Pulmonary artery endothelial cell (primary cell): ENCODE data around the gene SLC5A9. TPM values are rescaled to one million over a fixed set of nuclear protein-coding genes. Genes with fewer than 3 reads are reported as not detected.
"Not testable (repeated sequence)": the region's sequence is repeated elsewhere in the genome, so short reads cannot be mapped to it uniquely, and the experiment has no call there.

Source experiments
- DNase-seq: peaks from one replicate; pipeline ENCODE4 v3.0.0-alpha.2; 2011; ENCODE audit warnings: low read depth, low spot score
- total RNA-seq: library from RNA; depleted of rRNA; stranded (reverse); fragments of >200 nt; gene quantifications from 2 replicates; pipeline ENCODE4 v1.2.3, GENCODE V29; 2014

The SLC5A9 gene
- total RNA-seq, 1 donor from 2014 or later, result not detected

DNA sequence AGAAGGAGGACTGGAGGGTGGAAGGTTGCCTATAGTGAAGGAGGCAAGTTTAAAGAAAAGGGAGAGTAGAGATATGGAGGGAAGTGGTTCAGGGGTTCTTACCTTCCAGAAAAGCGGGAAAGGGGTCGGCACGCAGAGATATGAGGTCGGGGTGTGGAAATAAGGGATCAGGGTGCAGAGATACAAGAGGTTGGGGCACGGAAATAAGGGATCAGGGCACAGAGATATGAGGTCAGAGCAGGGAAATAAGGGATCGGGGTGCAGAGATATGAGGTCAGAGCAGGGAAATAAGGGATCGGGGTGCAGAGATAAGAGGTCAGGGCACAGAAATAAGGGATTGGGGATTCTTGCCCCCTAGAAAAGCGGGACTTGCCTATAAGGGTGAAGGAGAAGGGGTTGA is 9.1 kb upstream of the SLC5A9 start:
- DNase-seq, result not testable (repeated sequence)

DNA sequence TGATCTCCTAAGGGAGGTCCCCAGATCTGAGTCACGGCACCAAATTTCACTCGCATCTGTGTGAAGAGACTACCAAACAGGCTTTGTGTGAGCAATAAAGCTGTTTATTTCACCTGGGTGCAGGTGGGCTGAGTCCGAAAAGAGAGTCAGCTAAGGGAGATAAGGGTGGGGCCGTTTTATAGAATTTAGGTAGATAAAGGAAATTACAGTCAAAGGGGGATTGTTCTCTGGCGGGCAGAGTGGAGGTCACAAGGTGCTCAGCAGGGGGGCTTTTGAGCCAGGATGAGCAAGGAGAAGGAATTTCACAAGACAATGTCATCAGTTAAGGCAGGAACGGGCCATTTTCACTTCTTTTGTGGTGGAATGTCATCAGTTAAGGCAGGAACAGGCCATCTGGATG is 8.2 kb upstream of the SLC5A9 start:
- not testable (repeated sequence) for DNase-seq

DNA sequence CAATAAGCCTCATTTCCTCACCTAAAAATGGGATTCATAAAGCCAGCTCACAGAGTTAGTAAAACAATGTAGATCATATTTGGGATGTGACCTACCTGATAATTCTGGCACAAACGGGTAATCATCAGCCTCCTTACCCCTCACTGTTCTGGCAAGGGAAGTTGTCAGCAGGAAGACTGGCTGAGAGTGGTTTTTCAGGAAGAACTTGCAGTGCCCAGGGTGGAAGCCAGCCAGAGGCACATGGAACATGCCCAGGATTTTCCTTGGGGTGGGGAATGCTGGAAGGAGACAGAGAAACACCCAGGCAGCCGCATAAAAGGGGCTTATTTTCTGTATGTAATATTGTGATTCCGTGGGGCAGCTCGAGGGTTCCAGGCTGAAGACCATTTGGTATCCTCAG is 7.7 kb upstream of the SLC5A9 start:
- no peak for DNase-seq

DNA sequence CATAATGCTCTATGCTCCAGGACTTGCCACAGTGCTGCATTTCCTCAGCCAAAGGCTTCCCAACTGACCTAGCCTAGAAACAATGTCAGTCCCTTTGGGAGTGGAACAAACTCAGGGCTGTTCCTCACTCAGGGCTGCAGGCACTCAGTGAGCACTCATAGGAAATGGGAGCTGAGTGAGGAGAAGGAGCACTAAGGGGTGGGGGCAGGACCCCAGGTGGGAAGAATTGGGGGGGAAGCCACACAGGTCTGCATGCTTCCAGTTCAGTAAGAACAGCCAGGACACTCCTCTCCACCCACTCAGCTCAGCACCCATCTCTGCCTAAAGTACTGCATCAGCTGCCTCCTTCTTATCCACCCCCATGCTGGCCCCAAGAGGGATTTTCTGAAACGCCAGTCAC is 7.3 kb upstream of the SLC5A9 start:
- DNase-seq, result no peak

DNA sequence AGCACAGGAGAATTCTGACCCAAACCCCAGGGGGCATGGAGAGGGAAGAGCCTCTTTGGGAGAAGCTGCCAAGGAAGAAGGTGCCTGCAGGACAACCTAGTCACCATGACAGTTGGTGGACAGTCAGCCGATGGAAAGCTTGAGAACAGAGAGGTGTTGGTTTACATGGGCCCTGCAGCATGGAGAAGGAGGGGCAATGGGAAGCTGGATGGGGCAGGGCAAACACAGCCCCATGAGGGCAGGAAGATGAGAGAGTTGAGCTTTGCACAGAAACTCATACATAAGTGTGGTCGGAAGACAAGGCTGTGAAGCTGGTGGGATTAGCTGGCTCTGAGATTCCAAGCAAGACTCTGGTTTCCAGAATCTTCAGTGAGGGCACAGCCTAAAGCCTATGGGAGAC is 6.6 kb upstream of the SLC5A9 start:
- no peak for DNase-seq

DNA sequence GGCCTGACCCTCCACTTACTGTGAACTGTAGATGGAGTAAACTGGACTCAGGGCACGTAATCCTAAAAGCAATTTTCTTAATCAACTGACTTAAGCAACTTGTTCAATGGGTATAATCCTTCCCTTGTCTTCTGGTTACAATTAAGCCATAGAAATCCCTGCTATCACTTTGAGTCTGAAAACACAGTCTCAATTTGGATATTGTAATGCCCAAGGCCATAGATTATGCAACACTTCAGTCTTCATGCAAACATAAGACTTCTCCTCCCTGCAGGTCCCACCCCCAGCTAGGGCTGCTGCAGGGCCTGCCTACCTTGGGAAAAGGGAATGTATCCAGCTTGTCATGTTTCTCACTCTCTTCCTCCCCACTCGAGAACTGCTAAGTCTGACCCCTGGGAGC is 6.2 kb upstream of the SLC5A9 start:
- no peak for DNase-seq

DNA sequence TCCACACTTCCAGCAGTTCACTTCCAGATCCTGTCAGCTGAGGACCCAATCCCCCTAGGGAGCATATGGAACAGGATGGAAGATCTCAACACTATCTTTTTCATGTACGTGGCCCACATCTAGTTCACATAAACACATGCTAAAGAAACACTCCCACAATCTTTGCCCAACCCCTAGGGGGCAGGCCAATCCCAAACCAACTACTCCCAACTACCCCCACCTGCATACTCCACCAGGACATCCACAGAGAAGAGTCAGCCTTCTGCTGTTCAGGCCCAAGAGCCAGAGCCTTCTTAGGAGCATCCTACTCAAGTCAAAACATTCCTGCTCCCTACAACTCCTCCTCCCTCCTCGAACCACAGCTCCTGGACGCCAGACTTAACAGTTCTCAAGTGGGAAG is 5.6 kb upstream of the SLC5A9 start:
- DNase-seq, result no peak

DNA sequence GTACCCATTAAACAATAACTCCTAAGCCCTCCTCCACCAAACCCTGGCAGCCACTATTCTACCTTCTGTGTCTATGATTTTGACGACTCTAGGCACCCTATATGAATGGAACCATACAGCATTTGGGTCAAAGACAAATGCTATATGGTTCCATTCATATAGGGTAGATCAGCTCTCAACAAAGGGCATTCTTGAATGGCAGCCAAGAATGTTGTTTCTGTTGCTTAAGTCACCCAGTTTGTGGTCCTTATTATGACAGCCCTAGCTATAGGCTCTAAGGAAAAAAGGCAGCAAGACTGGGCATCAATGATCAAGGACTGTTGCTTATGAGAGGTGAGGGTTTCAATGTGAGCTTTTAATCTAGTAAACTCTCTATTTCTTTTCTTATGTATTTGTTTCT is 4.7 kb upstream of the SLC5A9 start:
- DNase-seq, result no peak

DNA sequence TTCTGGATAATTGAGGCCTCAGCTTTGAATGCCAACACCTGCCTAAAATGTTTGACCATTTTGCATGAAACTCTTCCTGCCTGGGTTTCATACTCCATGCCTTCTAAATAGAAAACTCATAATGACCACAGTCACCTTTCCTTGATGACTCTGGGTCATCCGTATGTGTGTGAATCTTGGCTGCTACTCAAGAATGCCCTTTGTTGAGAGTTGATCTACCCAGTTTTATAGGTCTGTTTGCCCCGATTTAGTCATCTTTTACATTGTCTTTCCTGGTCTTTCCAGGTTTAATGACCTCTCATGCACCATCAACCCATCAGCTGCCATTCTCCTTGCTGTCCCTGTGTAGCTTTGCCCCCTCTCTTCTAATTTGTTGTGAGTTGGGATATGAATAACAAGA is 2.7 kb upstream of the SLC5A9 start:
- DNase-seq, result no peak

DNA sequence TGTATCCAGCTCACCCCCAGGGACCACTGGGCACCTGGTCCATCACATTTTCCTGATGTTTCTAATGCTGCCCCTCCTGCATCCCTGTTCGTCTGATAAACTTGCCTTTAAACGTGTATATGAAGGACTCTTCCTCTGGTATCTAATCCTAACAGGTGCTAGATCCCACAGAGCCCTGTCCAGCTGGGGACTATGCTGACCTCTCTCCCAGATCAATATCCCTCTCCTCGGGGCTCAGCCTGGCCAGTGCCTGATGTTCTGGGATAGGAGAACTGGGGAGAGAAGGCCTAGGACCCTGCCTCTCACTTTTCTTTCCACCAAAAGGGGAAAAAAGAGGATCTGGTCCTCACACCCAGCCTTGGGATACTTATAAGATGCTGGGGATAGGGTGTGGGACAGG is 1.4 kb upstream of the SLC5A9 start:
- DNase-seq, result no peak

DNA sequence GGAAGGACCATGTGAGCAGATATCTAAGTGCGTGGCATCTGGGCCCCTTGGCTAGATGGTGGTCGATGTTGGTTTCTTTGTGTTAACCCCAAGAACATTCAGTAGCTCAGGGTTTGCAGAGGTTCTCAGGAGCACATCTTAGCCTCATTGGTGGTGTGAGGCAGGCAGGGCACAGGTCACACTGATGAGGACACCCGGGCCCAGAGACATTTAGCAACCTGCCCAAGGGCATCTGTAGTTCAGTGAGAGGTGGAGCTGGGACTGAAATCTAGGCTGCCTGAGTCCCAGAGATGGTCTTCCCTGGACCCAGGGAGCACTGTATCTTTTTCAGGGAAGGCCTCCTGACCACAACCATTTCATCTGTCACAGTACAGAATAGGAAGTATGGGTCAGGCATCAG is 859 bp upstream of the SLC5A9 start:
- DNase-seq, result no peak

DNA sequence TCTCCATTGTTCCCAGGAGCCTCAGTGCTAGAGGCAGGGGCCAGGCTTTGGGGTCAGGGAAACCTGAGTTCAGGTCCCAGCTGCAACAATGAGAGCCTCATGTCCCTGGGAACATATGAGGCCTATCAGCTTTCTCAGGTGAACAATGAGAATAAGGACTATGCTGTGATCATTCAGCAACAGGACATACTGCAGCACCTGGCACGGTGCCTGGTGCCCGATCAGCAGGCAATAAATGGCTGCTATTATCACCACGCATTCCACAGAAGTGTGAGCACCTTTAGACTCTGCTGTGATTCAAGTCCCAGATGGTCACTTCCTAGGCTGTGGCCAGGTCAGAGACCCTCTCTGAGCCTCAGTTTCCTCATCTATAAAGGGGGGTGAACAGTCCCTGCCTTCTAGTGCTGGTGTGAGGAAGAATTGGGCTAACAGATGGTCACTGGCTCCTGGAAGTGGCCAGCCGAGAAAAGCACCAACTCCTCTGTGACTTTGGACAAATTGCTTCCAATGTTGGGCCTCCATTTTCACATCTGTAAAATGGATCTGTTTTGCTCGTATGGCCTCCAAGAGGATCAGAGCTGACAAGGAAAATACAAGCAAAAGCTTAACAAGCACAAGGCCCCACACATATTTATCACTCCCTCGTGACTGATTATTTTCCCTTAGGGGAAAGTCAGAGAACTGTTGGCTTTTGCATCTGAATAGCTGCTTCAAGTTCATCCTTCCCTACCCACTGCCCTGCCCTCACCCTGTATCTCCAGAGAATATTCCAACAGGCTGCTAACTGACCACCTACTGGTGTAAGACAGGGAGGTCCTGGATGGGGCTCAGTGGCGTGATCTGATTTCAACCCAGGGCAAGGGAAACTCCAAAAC is 1.1 kb downstream of the SLC5A9 start:
- no peak for DNase-seq

DNA sequence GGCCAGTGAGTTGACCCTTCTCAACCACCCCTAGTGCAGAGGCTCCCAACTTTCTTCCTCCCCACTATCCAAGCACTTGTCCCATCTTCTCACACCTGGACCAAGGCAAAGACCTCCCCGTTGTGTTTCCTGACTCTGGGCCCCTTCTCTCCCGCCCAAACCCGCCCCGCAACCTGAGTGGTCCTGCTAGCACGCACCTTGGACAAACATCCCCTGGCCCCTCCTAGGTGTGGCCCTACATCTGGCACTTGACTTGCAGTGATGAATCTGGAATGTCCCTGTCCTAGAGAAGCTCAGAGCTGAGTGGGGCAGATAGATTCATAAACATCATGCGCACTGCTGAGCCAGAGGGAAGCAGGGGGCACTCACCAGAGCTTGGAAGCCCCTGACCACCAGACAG is 2.3 kb downstream of the SLC5A9 start:
- no peak for DNase-seq

DNA sequence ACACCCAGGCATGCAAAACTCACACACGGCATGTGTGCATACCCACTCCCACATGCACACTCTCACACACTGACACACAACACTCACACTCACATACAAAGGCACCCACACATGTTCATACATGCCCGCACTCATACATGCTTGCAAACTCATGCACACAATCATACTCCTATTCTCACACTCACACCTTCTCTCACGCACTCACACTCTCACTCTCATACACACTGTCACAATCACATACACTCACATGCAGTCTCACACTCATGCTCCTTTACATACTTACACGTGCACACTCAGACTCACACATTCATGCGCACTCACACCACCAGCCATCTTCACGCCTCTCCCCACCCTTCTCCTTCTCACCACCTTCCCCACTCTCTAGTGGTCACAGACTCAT is 3.1 kb downstream of the SLC5A9 start:
- DNase-seq, result no peak

DNA sequence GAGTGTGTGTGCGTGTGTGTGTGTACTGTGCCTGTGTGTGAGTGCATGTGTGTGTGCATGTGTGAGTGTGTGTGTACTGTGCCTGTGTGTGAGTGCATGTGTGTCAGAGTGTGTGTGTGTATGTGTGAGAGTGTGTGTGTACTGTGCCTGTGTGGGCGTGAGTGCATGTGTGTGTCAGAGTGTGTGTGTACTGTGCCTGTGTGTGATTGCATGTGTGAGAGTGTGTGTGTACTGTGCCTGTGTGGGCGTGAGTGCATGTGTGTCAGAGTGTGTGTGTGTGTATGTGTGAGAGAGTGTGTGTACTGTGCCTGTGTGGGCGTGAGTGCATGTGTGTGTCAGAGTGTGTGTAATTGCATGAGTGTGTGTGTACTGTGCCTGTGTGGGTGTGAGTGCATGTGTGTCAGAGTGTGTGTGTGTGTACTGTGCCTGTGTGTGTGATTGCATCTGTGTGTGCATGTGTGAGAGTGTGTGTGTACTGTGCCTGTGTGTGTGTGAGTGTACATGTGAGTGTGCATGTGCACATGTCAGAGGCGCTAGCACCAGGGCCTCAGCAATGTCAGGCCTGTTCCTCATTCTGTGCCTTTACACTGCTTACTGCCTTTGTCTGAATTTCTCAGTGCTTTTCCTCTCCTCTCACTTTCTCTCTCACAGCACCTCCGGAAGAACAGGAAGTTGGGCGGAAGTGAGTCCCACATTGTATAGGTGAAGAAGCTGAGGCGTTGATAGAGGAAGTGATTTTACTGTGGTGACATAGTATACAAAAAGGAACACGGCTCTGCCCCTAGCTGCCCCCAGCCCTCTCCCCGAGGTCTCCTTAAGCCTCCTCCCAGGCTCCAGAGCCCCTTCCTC is 4.9 kb downstream of the SLC5A9 start:
- DNase-seq, result no peak

DNA sequence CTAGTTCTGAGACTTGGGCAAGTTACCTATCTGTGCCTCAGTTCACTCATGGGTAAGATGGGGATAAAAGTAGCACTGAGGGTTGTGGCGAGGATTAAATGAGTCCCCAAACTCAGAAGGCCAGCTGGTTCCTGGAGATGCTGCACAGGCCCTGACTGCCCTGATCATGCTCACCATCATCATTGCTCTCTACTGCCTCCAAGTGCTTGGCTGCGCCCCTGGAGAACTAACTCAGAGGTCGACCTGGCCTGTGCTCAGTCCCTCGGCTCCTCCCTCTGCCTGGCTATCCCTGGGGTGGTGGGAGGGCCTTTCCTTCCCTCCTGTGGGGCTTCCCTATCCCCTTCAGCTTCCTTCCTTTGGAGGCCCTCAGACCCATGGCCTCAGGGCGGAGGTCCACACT is 5.6 kb downstream of the SLC5A9 start:
- DNase-seq, result no peak

DNA sequence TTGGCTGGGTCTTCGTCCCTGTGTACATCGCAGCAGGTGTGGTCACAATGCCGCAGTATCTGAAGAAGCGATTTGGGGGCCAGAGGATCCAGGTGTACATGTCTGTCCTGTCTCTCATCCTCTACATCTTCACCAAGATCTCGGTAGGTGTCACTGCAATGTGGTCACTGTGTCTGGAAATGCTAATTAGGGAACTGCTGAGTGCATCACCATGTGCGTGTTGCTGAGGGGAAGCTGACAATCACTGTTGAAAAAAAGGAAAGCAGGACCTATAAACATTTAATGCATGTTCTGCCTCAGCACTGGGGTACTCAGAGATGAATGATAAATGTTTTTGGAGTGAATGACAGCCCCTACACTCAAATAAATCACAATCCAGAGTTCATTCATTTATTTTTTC is 6.8 kb downstream of the SLC5A9 start:
- no peak for DNase-seq

DNA sequence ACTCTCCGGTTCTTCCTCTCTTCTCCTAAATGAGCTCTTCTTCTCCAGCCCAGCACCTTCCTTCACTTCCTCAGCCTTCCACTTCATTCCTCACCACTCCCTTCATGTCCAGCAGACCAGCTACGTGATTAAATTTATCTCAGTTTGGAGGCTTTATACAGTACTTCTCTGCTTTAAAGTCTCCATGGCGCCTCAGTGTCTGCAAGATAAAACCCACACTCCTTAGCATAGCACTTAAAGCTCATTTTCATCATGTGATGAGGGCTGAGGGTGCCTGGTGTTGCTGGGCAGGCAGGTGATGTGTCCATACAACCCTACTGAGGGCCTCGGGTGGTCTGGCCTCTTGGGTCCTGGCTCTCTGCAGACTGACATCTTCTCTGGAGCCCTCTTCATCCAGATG is 7.7 kb downstream of the SLC5A9 start:
- DNase-seq, result no peak

DNA sequence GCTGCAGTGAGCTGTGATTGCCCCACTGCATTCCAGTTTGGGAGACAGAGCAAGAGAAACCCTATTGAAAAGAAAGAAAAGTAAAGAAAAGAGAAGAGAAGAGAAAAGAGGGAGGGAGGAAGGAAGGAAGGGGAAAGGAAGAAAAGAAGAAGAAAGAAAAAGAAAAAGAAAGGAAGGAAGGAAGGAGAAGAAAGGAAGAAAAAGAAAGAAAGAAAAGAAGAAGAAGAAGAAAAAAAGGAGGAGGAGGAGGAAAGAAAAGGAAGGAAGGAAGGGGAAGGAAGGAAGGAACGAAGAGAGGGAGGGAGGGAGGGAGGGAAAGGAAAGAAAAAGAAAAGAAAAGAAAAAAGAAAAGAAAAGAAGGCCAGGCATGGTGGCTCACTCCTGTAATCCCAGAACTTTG is 10.2 kb downstream of the SLC5A9 start:
- no peak for DNase-seq

DNA sequence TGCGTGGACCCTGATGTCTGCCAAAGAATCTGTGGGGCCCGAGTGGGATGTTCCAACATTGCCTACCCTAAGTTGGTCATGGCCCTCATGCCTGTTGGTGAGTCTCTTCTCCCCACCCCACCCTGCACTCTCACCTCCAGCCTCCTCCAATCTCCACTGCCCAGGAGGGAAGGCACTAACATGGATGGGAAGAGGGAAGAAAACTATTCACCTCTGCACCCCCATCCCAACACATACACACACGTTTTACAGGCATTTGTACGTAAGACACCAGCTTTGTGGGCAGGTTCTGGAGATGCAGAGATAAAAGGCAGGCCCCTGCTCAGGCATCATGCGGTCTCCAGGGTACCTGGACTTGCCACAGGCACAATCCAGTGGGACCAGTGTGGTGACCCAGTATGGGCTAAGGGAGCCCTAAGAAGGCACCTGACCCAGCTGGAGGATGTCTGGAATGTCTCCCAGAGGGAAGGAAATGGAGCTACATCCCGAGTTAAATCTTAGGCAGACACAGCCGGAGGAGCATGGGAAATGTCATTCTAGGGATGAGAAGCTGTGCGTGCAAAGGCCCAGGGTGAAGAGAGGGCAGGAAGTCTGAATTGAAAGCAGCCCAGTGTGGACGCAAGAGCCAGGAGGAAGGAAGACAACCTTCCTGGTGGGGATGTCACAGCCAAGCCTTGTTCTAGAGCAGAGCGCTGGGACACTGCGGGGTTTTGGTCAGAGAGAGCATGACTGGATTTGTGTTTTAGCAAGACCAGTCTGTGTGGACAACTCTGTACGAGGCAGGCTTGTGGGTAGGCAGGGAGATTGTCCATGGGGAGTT is 11.4 kb downstream of the SLC5A9 start:
- no peak for DNase-seq

DNA sequence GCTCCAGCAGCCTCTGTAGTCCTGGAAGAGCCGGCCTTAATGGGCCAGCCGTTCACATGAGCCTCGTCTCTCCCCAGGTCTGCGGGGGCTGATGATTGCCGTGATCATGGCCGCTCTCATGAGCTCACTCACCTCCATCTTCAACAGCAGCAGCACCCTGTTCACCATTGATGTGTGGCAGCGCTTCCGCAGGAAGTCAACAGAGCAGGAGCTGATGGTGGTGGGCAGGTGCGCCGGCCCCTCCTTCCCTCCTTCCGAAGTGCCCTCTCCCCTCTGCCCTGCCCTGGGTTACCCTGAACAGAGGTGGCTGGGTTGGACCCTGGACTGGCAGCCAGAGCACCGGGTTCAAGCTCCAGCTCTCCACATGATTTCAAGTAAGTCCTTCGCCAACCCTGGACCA is 13.1 kb downstream of the SLC5A9 start:
- DNase-seq, result no peak
